ENCODE measurements around the gene PDCD2L.
"Not testable (repeated sequence)": the region's sequence is repeated elsewhere in the genome, so short reads cannot be mapped to it uniquely, and the experiment has no call there.

The PDCD2L gene

DNA sequence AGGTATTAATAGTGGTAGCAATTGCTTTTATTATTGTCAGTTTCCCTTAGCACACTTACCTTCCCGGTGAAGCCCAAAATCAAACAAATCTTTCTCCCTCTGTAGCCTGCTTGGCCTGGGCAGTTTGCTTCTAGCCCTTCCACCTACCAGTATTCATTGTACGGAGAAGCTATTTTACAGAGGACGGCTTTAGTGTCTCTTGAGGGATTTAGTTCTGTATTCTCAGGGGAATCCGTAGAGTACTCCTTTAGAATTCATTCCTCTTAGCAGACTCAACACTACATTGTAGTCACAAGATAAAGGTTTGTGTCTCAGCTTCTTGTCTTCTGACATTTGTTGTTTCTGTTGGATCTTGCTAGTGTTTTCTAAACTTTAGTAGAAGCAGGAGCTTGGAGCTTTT lies 53.2 kb downstream of the PDCD2L start:
- no peaks in the 10 kb centered on the region for H3K27me3 ChIP-seq (ENCODE audit: control insufficient read depth, insufficient read depth, low read length)
- H3K4me3 ChIP-seq (ENCODE audit: low read length), result no peak overlapping the region
- H3K9me3 ChIP-seq (replicated peaks; ENCODE audit: low read length), result no peaks in the 10 kb centered on the region
- H3K4me2 ChIP-seq (ENCODE audit: low read length), result no peak overlapping the region
- H3K9ac ChIP-seq (ENCODE audit: low read depth, low read length), result no peak overlapping the region
- peaks cover 22% of the 10 kb centered on the region for H3K4me1 ChIP-seq (ENCODE audit: control insufficient read depth, insufficient read depth, low read length)
- H3K36me3 ChIP-seq (ENCODE audit: insufficient read depth, low read length), result peaks cover 75% of the 10 kb centered on the region

GRCh38 chr19:34458677-34459076 lies 54.5 kb downstream of the PDCD2L start:
- Histone ChIP-seq H3K9me3 (replicated peaks; ENCODE audit: low read length) (no peaks in the 10 kb centered on the region), H3K9ac (ENCODE audit: low read depth, low read length) (no peak overlapping the region), H3K4me2 (ENCODE audit: low read length) (no peak overlapping the region), H3K4me3 (ENCODE audit: low read length) (no peak overlapping the region), H3K4me1 (ENCODE audit: control insufficient read depth, insufficient read depth, low read length) (peaks cover 12% of the 10 kb centered on the region), H3K27me3 (ENCODE audit: control insufficient read depth, insufficient read depth, low read length) (no peaks in the 10 kb centered on the region), H3K36me3 (ENCODE audit: insufficient read depth, low read length) (peaks cover 76% of the 10 kb centered on the region)

DNA sequence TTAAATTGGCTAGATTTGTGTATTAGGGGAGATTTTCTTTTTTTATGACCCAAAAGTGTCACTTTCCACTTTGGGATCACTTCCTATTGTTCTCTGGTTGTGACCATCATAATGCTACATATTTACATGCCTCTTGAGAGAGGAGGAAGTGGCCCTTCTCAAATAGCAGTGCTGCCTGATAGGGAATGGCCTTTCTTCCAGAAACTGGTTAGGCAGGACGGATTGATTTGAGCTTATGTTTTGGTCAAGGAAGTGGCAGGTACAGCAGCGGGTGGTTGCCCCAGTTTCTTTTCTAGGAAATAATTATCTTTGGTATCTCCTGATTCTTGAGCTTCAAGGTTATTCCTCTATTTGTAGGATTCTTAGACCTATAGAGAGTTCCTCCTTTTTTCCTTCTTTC lies 55.4 kb downstream of the PDCD2L start:
- Histone ChIP-seq H3K4me3 (ENCODE audit: low read length) (no peak overlapping the region), H3K9me3 (replicated peaks; ENCODE audit: low read length) (no peaks in the 10 kb centered on the region), H3K9ac (ENCODE audit: low read depth, low read length) (no peak overlapping the region), H3K4me1 (ENCODE audit: control insufficient read depth, insufficient read depth, low read length) (peaks cover 3% of the 10 kb centered on the region), H3K27me3 (ENCODE audit: control insufficient read depth, insufficient read depth, low read length) (no peaks in the 10 kb centered on the region), H3K4me2 (ENCODE audit: low read length) (no peak overlapping the region), H3K36me3 (ENCODE audit: insufficient read depth, low read length) (peaks cover 79% of the 10 kb centered on the region)

DNA sequence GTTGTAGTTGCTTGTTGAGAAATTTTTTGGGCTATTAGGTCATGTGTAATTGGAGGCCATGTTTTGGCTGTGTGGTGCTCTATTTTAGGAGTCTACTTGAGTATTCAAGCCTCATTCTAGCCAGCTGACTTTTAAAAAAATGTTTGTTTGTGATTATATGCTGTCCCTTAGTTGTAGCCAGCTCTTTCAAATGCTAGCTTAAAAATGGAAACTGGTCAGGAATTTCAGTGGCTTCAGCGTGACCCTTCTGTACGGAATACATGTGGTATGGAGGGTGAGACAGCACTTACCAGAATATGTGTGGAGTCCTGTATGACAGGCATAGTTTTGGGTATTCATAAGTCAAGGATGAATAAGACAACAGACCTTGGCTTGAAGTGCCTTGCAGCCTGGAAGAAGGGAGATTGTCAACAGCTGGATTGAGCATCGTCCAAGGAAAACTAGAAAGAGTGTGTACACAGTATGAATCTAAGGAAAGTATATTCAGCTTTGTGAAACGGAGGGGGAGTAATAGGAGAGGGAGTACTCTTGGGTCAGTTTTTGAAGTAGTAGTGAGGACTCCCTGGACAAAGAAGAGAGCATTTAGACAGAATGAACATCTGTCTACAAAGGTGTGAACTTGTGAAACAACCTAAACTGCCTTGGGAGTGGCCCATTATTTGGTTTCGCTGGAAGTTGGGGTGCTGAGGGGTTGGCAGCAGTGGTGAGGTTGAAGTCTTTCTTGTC lies 57.3 kb downstream of the PDCD2L start:
- H3K36me3 ChIP-seq (ENCODE audit: insufficient read depth, low read length), result peaks cover 84% of the 10 kb centered on the region
- H3K4me2 ChIP-seq (ENCODE audit: low read length), result no peak overlapping the region
- no peak overlapping the region for H3K9ac ChIP-seq (ENCODE audit: low read depth, low read length)
- no peaks in the 10 kb centered on the region for H3K4me1 ChIP-seq (ENCODE audit: control insufficient read depth, insufficient read depth, low read length)
- H3K27me3 ChIP-seq (ENCODE audit: control insufficient read depth, insufficient read depth, low read length), result no peaks in the 10 kb centered on the region
- H3K4me3 ChIP-seq (ENCODE audit: low read length), result no peak overlapping the region
- no peaks in the 10 kb centered on the region for H3K9me3 ChIP-seq (replicated peaks; ENCODE audit: low read length)

- H3K36me3 ChIP-seq (ENCODE audit: insufficient read depth, low read length), result peaks cover 83% of the 10 kb centered on the region
- not testable (repeated sequence) for H3K27me3 ChIP-seq (ENCODE audit: control insufficient read depth, insufficient read depth, low read length); H3K9me3 ChIP-seq (replicated peaks; ENCODE audit: low read length); H3K4me1 ChIP-seq (ENCODE audit: control insufficient read depth, insufficient read depth, low read length); H3K4me2 ChIP-seq (ENCODE audit: low read length); H3K4me3 ChIP-seq (ENCODE audit: low read length); H3K9ac ChIP-seq (ENCODE audit: low read depth, low read length)
Observed at GRCh38 chr19:34464785-34465184, 60.6 kb downstream of the PDCD2L start.

- Histone ChIP-seq H3K36me3 (ENCODE audit: insufficient read depth, low read length) (peaks cover 78% of the 10 kb centered on the region), H3K9ac (ENCODE audit: low read depth, low read length) (no peak overlapping the region)
Observed at GRCh38 chr19:34468409-34468808, 64.2 kb downstream of the PDCD2L start.

GRCh38 chr19:34469026-34469425 lies 64.8 kb downstream of the PDCD2L start:
- H3K4me1 ChIP-seq (ENCODE audit: control insufficient read depth, insufficient read depth, low read length); H3K4me2 ChIP-seq (ENCODE audit: low read length); H3K9ac ChIP-seq (ENCODE audit: low read depth, low read length); H3K27me3 ChIP-seq (ENCODE audit: control insufficient read depth, insufficient read depth, low read length); H3K9me3 ChIP-seq (replicated peaks; ENCODE audit: low read length); H3K4me3 ChIP-seq (ENCODE audit: low read length): not testable (repeated sequence)
- H3K36me3 ChIP-seq (ENCODE audit: insufficient read depth, low read length), result peaks cover 75% of the 10 kb centered on the region

More at GRCh38 chr19:34468409-34468808, 64.2 kb downstream of the PDCD2L start:
- Histone ChIP-seq H3K4me3 (ENCODE audit: low read length) (no peak overlapping the region), H3K9me3 (replicated peaks; ENCODE audit: low read length) (no peaks in the 10 kb centered on the region), H3K4me2 (ENCODE audit: low read length) (no peak overlapping the region), H3K27me3 (ENCODE audit: control insufficient read depth, insufficient read depth, low read length) (no peaks in the 10 kb centered on the region), H3K4me1 (ENCODE audit: control insufficient read depth, insufficient read depth, low read length) (no peaks in the 10 kb centered on the region)

DNA sequence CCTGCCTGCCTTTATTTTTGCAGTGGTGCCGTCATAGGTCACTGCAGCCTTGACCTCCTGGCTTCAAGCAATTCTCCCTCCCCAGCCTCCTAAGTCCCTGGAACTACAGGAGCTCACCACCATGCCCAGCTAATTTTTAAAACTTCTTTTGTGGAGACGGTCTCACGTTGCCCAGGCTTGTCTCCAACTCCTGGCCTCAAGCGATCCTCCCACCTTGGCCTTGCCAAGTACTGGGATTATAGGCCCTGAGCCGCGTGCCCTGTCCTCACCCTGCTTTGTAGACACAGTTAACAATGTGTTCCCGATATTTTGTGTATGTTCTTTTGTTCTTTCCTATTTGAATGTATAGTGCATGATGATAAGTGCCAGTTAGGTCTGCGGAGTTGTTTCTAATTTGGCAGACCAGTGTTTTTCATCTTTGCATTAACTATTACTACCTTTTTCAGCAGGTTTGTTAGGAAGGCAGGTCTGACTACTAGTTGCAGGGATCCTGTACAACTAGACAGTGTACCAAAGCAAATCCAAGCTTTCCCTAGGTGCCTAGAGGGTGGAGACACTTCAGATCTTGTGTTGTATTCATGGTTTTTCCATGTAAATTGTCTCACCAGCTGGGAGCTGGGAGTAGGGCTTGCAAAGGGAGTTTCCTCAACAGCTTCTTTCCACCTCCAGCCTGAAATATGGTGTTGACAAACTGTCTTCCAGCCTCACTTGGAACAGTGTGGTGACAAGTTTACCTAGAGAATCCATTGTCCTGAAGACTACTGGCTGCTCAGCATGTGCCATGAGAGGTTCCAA lies 67.9 kb downstream of the PDCD2L start:
- peaks cover 22% of the 10 kb centered on the region for H3K4me1 ChIP-seq (ENCODE audit: control insufficient read depth, insufficient read depth, low read length)
- H3K27me3 ChIP-seq (ENCODE audit: control insufficient read depth, insufficient read depth, low read length), result no peaks in the 10 kb centered on the region
- no peak overlapping the region for H3K4me3 ChIP-seq (ENCODE audit: low read length)
- H3K36me3 ChIP-seq (ENCODE audit: insufficient read depth, low read length), result peaks cover 48% of the 10 kb centered on the region
- H3K4me2 ChIP-seq (ENCODE audit: low read length), result no peak overlapping the region
- no peak overlapping the region for H3K9ac ChIP-seq (ENCODE audit: low read depth, low read length)
- no peaks in the 10 kb centered on the region for H3K9me3 ChIP-seq (replicated peaks; ENCODE audit: low read length)

DNA sequence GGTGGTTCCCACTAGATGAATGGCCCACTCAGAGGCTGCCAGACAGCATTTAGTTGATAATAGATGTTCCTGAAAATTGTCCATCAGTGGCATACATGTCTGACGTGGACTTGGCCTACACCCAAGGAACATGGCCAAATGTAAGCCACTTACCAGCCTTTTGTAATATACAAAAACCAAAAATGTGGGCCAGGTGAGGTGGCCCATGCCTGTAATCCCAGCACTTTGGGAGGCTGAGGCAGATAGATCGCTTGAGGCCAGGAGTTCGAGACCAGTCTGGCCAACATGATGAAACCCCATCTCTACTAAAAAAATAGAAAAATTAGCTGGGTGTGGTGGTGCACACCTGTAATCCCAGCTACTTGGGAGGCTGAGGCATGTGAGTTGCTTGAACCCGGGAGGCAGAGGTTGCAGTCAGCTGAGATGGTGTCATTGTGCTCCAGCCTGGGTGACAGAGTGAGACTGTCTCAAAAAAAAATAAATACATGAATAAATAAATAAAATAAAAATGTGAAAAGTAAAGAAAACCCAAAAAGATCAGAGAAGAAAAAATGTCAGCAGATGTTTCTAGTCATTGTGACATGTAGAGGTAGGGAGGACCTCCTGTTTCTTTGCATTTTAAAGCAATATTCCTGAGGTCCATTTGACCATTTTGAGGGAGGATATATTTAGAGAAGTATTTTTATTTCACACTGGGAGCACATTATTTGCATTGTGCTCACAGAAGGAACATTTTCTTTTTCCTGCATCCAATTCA lies 70.2 kb downstream of the PDCD2L start:
- Histone ChIP-seq H3K9ac (ENCODE audit: low read depth, low read length) (no peak overlapping the region), H3K4me3 (ENCODE audit: low read length) (no peak overlapping the region), H3K27me3 (ENCODE audit: control insufficient read depth, insufficient read depth, low read length) (no peaks in the 10 kb centered on the region), H3K36me3 (ENCODE audit: insufficient read depth, low read length) (peaks cover 35% of the 10 kb centered on the region), H3K4me1 (ENCODE audit: control insufficient read depth, insufficient read depth, low read length) (peaks cover 22% of the 10 kb centered on the region), H3K4me2 (ENCODE audit: low read length) (peak overlapping the region; percentile 18), H3K9me3 (replicated peaks; ENCODE audit: low read length) (no peaks in the 10 kb centered on the region)

GRCh38 chr19:34475026-34475974 lies 71.1 kb downstream of the PDCD2L start:
- H3K4me2 ChIP-seq (ENCODE audit: low read length), result peak overlapping the region; percentile 56

More at GRCh38 chr19:34475026-34475974, 71.1 kb downstream of the PDCD2L start:
- no peaks in the 10 kb centered on the region for H3K27me3 ChIP-seq (ENCODE audit: control insufficient read depth, insufficient read depth, low read length)
- H3K36me3 ChIP-seq (ENCODE audit: insufficient read depth, low read length), result peaks cover 29% of the 10 kb centered on the region
- H3K9ac ChIP-seq (ENCODE audit: low read depth, low read length), result no peak overlapping the region
- H3K4me3 ChIP-seq (ENCODE audit: low read length), result no peak overlapping the region
- H3K4me1 ChIP-seq (ENCODE audit: control insufficient read depth, insufficient read depth, low read length), result peaks cover 22% of the 10 kb centered on the region
- H3K9me3 ChIP-seq (replicated peaks; ENCODE audit: low read length), result no peaks in the 10 kb centered on the region

All from skeletal muscle satellite cell (primary cell).